HS-27A (cell line): ENCODE measurements around the gene ACER3.
A peak's percentile ranks its signal among the peaks of the same experiment; 100 is the strongest.
"Not testable (repeated sequence)": the region's sequence is repeated elsewhere in the genome, so short reads cannot be mapped to it uniquely, and the experiment has no call there.

Source experiments
- DNase-seq: peaks from one replicate; pipeline ENCODE4 v3.0.0-alpha.2; 2012; ENCODE audit warnings: low read depth, missing footprints

The ACER3 gene

DNA sequence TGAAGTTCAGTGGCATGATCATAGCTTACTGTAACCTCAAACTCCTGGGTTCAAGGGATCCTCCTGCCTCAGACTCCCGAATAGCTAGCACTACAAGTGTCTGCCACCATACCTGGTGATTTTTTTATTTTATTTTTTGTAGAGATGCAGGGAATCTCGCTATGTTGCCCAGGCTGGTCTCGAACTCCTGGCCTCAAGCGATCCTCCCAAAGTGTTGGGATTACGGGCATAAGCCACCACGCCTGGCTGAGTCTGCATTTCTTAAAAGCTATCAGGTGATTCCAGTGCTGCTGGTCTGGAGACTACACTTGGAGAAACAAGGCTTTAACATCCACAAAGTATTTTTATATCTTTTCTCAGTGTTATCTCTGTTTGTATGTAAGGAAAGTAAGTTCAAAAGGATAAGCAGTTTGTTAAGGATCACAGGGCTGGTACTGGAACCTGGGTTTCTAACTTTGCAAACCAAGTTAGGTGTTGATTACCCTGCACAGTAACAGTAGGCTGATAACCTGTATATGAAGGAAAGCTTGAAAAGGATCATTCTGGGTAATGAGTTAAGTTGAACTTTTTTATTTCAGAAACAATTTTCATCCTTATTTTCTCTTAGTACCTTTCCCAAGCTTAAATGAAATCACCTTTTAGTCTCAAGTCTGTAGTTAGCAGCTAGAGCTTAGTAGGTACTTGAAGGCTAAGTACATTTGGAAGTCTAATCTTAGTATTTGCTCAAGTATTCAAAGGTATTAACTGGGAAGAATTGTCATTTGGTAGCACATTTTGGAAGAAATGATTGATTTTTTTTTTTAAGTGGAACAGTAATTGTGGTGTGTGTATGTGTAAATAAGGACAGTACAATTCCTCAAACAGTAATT is 12.5 kb downstream of the ACER3 start:
- DNase-seq, result no peak

DNA sequence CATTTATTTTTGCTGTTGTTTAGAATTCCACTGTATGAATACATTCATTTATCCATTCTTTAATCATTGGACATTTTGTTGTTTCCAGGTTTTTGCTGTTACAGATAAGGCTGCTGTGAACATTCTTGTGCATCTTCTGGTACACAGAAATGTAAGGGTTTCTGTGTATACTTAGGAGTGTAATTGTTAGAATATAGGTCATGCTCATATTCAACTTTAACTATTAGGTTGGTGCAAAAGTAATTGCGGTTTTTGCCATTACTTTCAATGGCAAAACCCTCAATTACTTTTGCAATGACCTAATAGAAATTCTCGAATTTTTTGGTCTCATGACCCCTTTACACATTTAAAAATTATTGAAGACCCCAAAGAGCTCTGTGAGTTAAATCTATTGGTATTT is 17.3 kb downstream of the ACER3 start:
- no peak for DNase-seq

DNA sequence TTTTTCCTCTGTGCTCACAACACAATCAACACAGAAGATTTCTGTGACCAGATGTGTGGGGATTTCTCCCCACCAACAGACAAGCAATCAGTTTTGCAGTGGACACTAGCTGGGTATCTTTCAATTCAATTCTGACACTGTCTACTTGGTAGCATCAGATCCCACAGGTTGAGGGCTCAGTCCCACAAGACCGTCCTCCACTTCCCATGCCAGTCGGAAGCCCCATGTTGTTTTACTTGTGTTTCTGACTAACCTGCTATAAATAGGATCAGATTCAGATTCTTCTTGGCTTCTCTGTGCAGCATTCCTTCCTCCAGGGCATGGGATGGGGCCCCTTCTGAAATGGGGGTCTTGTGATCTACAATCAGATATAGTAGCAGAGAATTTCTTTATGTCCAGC is 19.6 kb downstream of the ACER3 start:
- DNase-seq, result no peak

DNA sequence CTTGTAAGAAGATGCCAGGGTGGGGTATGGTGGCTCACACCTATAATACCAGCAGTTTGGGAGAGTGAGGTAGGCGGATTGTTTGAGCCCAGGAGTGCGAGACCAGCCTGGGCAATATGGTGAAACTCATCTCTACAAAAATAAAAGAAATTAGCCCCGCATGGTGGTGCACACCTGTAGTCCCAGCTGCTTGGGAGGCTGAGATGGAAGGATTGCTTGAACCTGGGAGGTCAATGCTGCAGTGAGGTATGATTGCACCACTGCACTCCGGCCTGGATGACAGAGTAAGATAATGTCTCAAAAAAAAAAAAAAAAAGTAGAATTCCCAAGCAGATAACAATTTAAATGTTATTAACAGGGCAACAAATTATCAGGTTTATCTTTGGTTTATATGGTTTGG is 20.2 kb downstream of the ACER3 start:
- DNase-seq, result no peak

DNA sequence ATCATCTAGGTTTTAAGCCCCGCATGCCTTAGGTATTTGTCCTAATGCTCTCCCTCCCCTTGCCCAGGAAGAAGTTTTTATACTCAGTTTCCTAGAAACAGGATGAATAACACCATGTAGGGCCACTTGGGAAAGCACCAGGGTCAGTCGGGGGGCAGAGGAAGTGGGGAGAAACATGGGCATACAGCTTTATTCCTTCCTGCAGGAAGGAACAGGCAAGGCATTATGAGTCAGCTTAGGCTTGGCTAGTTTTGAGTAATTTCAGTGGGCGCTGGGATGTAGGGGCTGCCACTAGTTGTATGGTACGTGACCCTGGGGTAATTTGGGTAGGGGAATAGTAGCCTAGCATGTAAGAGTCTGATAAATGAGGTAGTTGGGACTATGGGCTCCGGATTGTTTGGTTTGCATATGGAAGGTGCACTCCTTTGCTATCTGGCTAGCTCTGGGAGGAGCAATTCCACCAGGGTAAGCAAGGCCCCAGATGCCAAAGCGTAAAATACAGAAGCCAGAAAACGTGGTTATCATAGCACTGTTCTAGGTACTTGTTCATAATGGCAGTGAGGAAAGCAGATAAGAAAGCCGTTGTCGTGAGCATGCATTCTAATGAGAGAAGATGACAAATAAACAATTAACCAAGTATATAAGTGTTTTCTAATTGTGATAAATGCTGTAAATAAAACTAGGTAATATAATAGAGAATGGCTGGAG is 24.8 kb downstream of the ACER3 start:
- no peak for DNase-seq

DNA sequence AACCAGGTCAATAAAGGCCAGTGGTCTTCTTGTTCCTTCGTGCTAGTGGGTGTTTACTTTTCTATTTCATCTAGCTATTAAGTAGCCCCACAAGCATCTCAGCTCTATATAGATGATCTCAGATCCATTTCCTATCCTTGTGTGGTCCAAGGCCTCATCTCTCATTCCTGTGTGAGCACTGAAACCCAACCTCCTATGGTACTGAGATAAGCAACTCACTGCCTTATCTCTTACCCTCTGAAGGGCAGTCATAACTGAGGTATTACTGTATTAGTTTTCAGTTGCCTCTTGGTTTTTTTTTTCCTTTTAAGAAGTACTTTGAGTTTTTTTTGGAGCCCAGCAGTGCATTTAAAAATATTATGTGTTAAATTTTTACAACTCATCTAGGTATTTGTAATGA is 28.3 kb downstream of the ACER3 start:
- peak; percentile 29 for DNase-seq

DNA sequence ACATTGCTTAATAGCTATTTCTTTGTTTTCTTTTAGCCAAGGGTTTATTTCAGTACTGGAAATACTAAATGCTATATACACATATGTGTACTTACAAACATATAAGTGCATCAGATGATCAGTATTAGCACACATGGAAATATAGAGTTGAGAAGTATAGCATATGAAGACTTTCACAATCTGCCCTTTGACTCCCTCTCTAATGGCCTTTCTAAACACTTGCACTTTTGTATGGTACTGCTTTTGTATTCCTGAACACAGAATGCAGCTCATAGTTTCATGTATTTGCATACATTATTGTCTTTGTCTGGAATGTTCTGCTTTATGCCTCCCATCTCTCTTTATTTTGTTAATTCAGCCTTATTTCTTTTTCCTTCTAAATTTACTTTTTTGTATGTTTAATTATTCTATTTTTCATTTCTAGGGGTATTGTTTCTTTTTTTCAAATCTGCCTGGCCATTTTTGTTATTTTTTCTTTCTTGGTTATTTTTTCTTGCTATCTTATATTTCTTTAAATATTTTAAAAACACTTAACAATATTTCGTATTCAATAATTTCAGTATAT is 28.8 kb downstream of the ACER3 start:
- no peak for DNase-seq

DNA sequence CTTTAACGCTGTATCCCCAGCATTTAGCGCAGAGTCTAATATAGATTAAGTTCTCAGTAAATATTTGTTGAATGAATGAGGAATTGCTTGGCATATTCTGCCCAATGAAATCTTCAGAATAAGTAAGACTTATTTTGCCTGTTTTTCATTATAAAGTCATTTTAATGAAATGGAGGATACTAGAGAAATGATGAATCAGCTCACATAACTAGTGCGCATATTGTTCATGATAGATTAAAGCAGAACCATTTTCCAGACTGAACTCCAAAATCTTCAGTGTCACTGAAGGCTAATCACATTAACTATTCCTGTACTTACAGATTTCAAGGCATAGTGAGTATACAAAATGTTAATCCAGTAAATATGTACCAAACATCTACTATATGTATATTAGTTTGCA is 29.6 kb downstream of the ACER3 start:
- DNase-seq, result no peak

DNA sequence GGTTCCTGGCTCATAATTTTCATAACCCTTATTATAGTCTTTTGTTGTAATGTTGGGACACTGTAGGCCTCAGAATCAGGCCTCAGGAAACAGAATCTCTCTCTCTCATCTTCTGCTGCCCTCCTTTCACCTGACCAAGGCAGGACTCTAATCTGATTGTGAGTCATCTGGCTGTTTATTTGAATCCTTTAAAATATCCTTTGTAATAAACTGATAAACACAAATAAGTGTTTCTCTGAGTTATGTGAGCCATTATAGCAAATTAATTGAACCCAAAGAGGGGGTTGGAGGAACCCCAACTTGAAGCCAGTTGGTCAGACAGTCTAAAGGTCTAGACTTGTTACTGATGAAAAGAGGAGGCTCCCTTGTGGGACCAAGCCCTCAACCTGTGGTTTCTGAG is 30.6 kb downstream of the ACER3 start:
- no peak for DNase-seq

DNA sequence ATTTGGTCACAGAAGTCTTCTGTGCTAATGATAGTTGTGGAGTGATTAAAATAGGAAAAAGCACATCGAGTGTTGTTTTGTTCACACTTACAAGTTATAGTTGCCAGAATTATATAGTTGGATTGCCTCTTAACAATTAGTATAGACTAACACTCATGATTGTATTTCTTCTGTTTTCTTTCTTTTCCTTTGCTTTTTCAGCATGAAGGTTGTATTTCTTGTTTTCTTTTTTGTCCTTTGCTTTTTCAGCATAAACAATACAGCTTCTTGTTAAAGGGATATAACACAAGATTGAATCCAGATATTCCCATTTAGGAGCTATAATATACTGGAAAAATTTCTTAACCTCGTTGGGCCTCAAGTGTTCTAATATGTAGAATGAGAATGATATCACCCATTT is 31.1 kb downstream of the ACER3 start:
- DNase-seq, result no peak

DNA sequence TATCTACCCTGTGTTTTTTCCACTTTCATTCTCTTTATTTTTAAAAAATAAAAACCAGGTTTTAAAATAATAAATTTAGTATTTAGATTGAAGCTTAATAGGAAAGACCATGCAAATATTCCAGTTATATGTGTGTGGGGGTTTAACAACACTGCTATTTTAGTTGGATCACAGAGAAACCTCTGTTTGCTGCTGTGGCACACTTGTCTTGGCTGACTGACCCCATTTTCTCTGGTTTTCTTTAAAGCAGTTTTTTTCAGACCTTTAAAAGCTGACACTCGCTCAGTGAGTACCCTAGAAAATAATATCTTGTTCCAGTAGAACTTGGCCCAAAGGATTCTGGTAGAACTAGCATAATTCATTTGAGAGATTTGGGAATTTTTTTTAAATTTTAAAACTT is 31.6 kb downstream of the ACER3 start:
- no peak for DNase-seq

DNA sequence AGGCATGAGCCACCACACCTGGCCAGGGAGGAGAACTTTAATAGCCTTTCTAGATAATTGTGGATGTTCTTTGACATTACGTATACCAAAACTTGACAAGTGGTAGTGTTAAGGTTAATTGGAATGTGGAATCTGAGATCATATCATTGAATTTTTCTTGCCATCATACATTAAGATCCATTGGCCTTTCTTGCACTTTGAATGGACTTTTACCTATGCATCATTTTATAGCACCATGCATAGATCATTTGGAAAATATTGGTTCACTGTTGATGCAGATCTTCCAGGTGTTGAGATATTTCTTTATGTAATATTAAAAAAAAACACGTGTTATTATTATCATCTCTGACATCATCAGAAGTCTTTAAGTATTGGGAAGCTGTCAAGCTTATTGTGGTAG is 36.5 kb downstream of the ACER3 start:
- no peak for DNase-seq

DNA sequence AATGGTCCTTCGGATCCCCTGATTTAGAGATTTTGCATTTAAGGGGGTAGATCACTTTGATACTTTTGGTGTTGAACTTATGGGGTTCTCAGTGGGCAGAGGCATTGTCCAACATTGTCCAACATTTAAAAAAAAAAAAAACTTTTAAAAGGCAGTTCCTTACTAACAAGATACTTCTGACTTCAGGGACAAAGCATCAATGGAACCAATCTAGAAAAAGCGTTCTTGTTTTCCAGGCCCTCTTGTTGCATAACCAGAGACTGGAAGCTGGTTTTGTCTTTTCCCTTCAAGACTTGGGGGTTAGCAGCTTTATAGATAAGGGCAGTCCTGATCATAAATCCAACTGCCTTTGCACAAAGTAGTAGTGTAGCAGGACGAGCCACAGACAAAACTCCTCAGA is 40.4 kb downstream of the ACER3 start:
- no peak for DNase-seq

DNA sequence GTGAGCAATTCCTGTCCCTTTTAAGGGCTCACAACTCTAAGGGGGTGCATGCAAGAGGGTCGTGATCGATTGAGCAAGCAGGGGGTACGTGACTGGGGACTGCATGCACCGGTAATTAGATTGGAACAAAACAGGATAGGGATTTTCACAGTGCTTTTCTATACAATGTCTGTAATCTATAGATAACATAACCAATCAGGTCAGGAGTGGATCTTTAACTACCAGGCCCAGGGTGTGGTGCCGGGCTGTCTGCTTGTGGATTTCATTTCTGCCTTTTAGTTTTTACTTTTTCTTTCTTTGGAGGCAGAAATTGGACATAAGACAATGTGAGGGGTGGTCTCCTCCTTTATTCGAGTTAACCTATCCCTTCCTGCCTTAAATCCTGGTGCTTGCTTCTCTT is 40.9 kb downstream of the ACER3 start:
- DNase-seq, result not testable (repeated sequence)

DNA sequence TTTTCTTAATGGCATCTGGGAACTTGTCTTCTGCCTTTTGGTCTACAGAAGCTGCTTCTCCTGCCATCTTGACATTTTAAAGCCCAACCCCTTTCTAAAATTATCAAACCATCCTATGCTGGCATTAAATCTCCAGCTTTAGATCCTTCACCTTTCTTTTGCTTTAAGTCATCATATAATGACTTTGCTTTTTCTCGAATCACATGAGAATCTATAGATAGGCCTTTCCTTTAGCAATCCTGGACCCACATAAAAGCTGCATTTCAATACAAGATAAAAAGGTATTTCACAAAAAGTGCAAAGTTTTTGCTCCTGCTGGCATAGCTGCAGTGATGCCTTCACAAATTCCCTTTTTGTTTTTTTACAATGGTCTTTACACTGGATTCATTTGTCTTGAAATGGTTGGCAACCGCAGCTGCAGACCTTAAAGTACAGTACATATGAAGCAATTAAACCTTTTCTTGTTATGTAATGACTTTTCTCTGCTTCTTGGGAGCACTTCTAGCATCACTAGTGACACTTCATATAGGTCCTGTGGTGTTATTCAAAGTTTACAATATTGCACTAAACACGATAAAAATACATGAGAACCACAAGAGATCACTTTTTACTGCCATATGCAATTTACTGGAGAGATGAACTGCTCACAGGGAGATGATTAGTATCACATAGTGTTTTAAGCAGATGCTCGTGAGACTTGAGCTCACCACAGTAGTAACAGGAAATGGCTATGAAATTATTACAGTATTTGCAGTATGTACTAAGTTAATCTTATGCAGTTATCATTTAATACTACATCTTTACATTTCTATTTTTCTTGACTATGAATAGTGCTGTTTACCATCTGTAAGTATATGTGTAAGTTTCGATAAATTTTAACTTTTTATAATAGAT is 41.6 kb downstream of the ACER3 start:
- DNase-seq, result no peak

DNA sequence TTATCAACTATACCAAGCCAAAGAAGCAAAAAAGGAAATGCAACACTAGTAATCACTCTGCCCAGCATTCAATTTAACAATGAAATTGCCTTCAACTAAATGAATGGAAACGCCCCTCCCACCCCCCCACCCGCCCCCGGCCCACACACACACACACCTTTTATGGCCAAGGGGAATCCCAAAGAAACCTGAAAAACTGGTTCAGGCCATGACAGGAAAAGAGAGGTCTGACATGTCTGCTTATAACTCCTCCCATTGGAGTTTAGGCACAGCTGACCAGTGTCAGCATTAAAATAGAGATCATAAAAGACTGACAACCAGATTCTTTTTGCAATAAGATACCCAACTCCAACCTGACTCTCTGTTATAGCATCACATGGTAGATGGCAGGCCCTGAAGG is 42.6 kb downstream of the ACER3 start:
- no peak for DNase-seq

DNA sequence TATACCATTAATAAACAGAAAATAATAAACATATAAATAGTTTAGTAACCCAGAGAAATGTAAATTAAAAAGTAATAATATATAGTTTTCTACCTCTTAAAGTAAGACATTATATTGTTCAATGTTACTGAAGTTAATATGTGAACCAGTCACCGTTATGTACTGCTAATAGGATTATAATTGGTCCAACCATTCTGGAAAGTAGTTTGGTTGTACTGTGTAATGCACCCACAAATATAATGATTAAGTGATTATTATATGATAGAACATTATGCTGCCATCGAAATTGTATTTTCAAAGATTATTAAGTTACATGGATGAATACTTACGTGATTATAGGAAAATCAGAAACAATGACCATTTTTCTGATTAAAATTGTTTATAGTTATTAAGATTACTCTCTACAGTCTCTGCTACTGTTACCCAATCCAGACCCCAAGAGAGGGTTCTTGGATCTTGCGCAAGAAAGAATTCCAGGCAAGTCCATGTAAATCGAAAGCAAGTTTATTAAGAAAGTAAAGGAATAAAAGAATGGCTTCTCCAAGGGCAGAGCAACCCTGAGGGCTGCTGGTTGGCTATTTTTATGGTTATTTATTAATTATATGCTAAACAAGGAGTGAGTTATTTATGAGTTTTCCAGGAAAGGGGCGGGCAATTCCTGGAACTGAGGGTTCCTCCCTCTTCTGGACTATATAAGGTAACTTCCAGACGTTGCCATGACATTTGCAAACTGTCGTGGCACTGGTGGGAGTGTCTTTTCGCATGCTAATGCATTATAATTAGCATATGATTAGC is 50.1 kb downstream of the ACER3 start:
- no peak for DNase-seq

DNA sequence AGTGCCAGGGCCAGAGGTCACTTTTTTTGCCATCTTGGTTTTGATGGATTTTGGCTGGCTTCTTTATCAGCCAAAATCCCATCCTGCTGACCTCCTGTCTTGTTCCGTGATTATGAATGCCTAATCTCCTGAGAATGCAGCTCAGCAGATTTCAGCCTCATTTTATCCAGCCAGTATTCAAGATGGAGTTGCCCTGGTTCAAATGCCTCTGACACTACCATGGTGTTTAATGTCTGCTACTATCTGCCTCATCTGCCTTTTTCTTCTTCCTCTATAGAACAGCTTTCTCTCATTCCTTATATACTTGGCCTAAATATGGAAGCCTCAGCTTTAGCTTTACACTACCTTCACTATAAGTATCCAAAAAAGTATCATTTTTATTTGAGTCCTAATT is 50.7 kb downstream of the ACER3 start:
- DNase-seq, result no peak

DNA sequence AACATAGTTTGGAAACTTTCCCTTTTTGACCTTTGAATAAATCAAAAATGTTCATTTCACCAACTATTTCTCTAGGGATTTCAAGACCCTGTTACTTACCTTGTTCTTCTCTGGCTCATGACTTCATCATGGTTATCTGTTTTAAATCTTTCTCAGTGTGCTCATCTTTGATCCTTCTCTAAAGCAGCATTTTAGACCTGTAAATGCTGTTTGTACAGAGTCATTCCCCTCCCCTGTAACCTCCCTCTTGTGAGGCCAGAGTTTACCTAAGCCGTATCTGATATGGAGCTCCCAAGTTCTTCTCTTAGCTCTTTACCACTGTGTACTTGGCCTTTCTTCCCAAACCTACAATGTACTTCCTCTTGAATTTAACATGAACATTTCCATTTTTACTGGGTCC is 56.0 kb downstream of the ACER3 start:
- DNase-seq, result no peak

DNA sequence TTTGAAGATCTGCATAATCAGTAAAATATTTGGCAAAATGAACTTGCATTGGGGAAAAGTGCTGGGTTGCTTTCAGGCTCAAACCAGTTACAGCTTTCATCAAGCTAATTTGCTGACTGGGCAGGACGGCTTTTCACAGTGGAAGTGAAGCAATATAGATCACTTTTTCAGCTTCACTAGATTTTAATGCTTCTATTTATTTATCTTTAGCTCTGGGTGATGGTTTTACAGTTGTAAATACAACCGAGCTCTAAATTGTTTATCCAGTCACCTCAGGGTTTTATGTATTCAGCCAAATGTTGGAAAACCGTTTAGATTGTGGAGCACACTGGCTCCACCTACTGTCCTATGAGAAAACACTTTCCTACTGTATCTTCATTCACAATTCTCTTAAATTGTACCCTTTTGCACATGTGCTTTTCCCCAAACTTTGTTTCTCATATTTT is 58.2 kb downstream of the ACER3 start:
- DNase-seq, result peak; percentile 24

DNA sequence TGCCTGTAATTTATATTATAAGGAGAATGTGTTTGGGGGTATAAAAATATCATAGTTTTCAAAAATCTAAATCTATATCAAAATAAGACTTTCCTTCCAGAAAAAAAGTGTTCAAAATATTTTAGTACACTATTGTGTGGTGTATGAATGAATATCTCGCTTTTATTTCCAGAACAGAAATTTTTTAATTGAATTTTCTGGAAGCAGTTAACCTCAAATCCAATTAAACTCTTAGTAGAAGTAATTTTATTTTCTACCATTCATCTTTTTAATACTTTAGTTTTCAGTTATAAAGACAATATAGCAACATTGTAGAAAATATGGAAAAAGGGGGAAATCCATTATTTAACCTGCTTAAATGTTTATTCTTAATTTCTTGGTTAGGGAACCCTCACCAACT is 58.7 kb downstream of the ACER3 start:
- no peak for DNase-seq
